Heart left ventricle (tissue), 16 donors: ENCODE measurements around the gene ZNF830. TPM values are rescaled to one million over a fixed set of nuclear protein-coding genes. Genes with fewer than 3 reads are reported as not detected.
"Not testable (repeated sequence)": the region's sequence is repeated elsewhere in the genome, so short reads cannot be mapped to it uniquely, and the experiment has no call there.

Source experiments
- ATAC-seq, 4 donors: fragments of 200-7000 bp; cut with Tn5 transposase; one replicate each; pipeline ENCODE4 v1.9.1; 2020 to 2022; ENCODE audit warnings: moderate library complexity in 4 of 4, mild to moderate bottlenecking in 3 of 4, moderate number of reproducible peaks in 1 of 4
- DNase-seq, 5 donors: peaks; one replicate each; pipeline ENCODE4 v3.0.0-alpha.2; 2020
- H3K27ac ChIP-seq, 12 donors: fragments of 200-600 bp; sonication (generic) in 4 of 12; one replicate each; pipeline versions ENCODE4 v1.5.0 to v1.8.0; 2016 to 2022; ENCODE audit warnings: mild to moderate bottlenecking in 2 of 12
- H3K27me3 ChIP-seq, 9 donors: fragments of 200-600 bp; sonication (generic) in 2 of 9; one replicate each; pipeline versions ENCODE4 v1.5.1 to v1.8.0; 2016 to 2022; ENCODE audit warnings: mild to moderate bottlenecking in 3 of 9
- H3K36me3 ChIP-seq, 9 donors: fragments of 200-600 bp; sonication (generic) in 2 of 9; one replicate each; pipeline versions ENCODE4 v1.5.0 to v1.8.0; 2018 to 2022; ENCODE audit warnings: mild to moderate bottlenecking in 2 of 9
- H3K4me1 ChIP-seq, 12 donors: fragments of 200-600 bp; sonication (generic) in 4 of 12; one replicate each; pipeline versions ENCODE4 v1.5.0 to v1.8.0; 2016 to 2022; ENCODE audit warnings: mild to moderate bottlenecking in 3 of 12
- H3K4me3 ChIP-seq, 12 donors: fragments of 200-600 bp; sonication (generic) in 4 of 12; one replicate each; pipeline versions ENCODE4 v1.5.0 to v1.8.0; 2017 to 2022; ENCODE audit warnings: mild to moderate bottlenecking in 9 of 12, moderate library complexity in 4 of 12
- H3K9me3 ChIP-seq, 12 donors: fragments of 200-600 bp; sonication (generic) in 4 of 12; one replicate each; pipeline versions ENCODE4 v1.5.0 to v1.8.0; 2016 to 2022; ENCODE audit warnings: mild to moderate bottlenecking in 1 of 12
- CTCF ChIP-seq, 12 donors: fragments of 200-600 bp; sonication (generic) in 4 of 12; IDR thresholded peaks; one replicate each; pipeline versions ENCODE4 v1.5.0 to v1.8.0; 2018 to 2022; ENCODE audit warnings: antibody characterized with exemption in 12 of 12, mild to moderate bottlenecking in 5 of 12
- POLR2A ChIP-seq, 2 donors: fragments of 450-650 bp; IDR thresholded peaks; one replicate each; pipeline ENCODE4 v1.6.1; 2017; ENCODE audit warnings: antibody characterized with exemption in 2 of 2, mild to moderate bottlenecking in 2 of 2, moderate library complexity in 2 of 2
- WGBS, 4 donors: extraction: QIAGEN DNeasy Blood & Tissue Kit in 2 of 4; methylation state at CpG; one replicate each; pipeline versions ENCODE4 v1.1.5 to v1.1.7; 2013 to 2018; 5-methylcytosine and 5-hydroxymethylcytosine counted together
- intact Hi-C, 10 donors: fragments of 100-400 bp; cut with DNase I; formaldehyde crosslinking; loops; one replicate each; pipeline versions ENCODE4 v1.11.1 to v1.14.2; 2022
- polyA plus RNA-seq, 2 donors: library from polyadenylated mRNA; stranded (reverse); fragments of 200-250 nt; gene quantifications; one replicate each; pipeline ENCODE4 v1.2.3, GENCODE V29; 2013
- total RNA-seq, 9 donors: library from RNA; depleted of rRNA in 2 of 9; stranded (reverse); fragments of >200 nt in 2 of 9; fragmentation: NEBNext Ultra II Directional in 3 of 9; extraction: Animal tissue kit (Norgen Biotek cat#: 25700) in 3 of 9; gene quantifications; one replicate each; pipeline versions ENCODE4 v1.1.0 to v1.2.4, GENCODE V29; 2016 to 2023
- donor health status: ischemic (EF 13 %, LVEDD 7.1; RV severe dilation, severe dysfunction).
- donor health status: healthy with polysubstance abuse.
- donor health status: DM: no; HTN: yes; CAD: no.
- donor health status: DM: no; HTN: no; CAD: no.
- donor health status: ischemic (EF 25% LVEDD 6.9; RV normal size, moderate dysfunction).
- donor health status: ischemic (EF 25% LVEDD 5.7; RV mildly dilated, moderate dysfunction).
- donor health status: healthy.
- donor health status: DM: yes; HTN: yes; CAD: no.
- donor health status: ischemic (EF 35%, LVEDD 5.7; RV mildly dilated, moderate dysfunction).
- donor health status: nonischemic (EF 11% LVEDD 7.7; RV severe dilation, severe dysfunction).
- donor health status: DM: yes; HTN: yes; CAD: no.
- donor health status: PGD.
- donor health status: ischemic (EF 29% LVEDD 5.4; RV normal size, mild dysfunction).
- donor health status: nonischemic (EF 23%, LVEDD 6.1; RV moderate dilation, normal function).

The ZNF830 gene
- total and polyA plus RNA-seq, 11 donors, result 5.4 to 10.1 (median 7.9) TPM

GRCh38 chr17:34917381-34917780 lies 44.0 kb upstream of the ZNF830 start:
- Histone ChIP-seq H3K36me3 (no peaks in the 10 kb centered on the region), H3K9me3 (no peaks in the 10 kb centered on the region), H3K27me3 (no peaks in the 10 kb centered on the region), H3K4me1 (no peaks in the 10 kb centered on the region), H3K4me3 (no peak overlapping the region), H3K27ac (no peak overlapping the region)
- ATAC-seq, result no peak
- TF ChIP-seq CTCF (IDR thresholded peaks at IDR 0.05), result no peak
- no peak for TF ChIP-seq POLR2A (IDR thresholded peaks at IDR 0.05)
- 42 to 91% (median 70%) methylated on average over 1 of the region's 1 CpG for WGBS, 4 donors
- DNase-seq, result no peak
- intact Hi-C loops, result no loop called here

- no peak overlapping the region for H3K27ac ChIP-seq
- no peak for DNase-seq
- no peaks in the 10 kb centered on the region for H3K9me3 ChIP-seq
- no peaks in the 10 kb centered on the region for H3K4me1 ChIP-seq
- 85 to 93% (median 90%) methylated on average over 4 of the region's 4 CpGs for WGBS, 4 donors
- ATAC-seq, result no peak
- TF ChIP-seq CTCF (IDR thresholded peaks at IDR 0.05), result no peak
- TF ChIP-seq POLR2A (IDR thresholded peaks at IDR 0.05), result no peak
- intact Hi-C loops, result no loop called here
- H3K36me3 ChIP-seq, result no peaks in the 10 kb centered on the region
- H3K4me3 ChIP-seq, result no peak overlapping the region
- no peaks in the 10 kb centered on the region for H3K27me3 ChIP-seq
These were observed 40.7 kb upstream of the ZNF830 start for GRCh38 chr17:34920676-34921075.

- Histone ChIP-seq H3K27me3 (no peaks in the 10 kb centered on the region), H3K27ac (no peak overlapping the region), H3K9me3 (no peaks in the 10 kb centered on the region), H3K4me3 (no peak overlapping the region), H3K36me3 (no peaks in the 10 kb centered on the region), H3K4me1 (no peaks in the 10 kb centered on the region)
- DNase-seq (no peak), ATAC-seq (no peak)
- TF ChIP-seq CTCF (IDR thresholded peaks at IDR 0.05), result no peak
- no peak for TF ChIP-seq POLR2A (IDR thresholded peaks at IDR 0.05)
- WGBS, 4 donors, result 92 to 96% (median 93%) methylated on average over 3 of the region's 3 CpGs
- intact Hi-C loops, result no loop called here
These were observed 34.7 kb upstream of the ZNF830 start for GRCh38 chr17:34926661-34927060.

- H3K27ac ChIP-seq, result no peak overlapping the region
- TF ChIP-seq POLR2A (IDR thresholded peaks at IDR 0.05) (no peak), CTCF (IDR thresholded peaks at IDR 0.05) (no peak)
- H3K4me1 ChIP-seq, result no peaks in the 10 kb centered on the region
- ATAC-seq, result no peak
- no peak overlapping the region for H3K4me3 ChIP-seq
- intact Hi-C loops, result loop anchor here in 1 of 10 donors (10.0 kb wide), 1 partner anchor 55 kb away; no protein-coding TSS in a partner anchor
- no peaks in the 10 kb centered on the region for H3K27me3 ChIP-seq
- H3K9me3 ChIP-seq, result no peaks in the 10 kb centered on the region
- no peak for DNase-seq
- H3K36me3 ChIP-seq, result no peaks in the 10 kb centered on the region
These were observed 31.1 kb upstream of the ZNF830 start for GRCh38 chr17:34930283-34930682.

GRCh38 chr17:34950780-34951179 lies 10.6 kb upstream of the ZNF830 start:
- DNase-seq, H3K36me3 ChIP-seq, H3K27ac ChIP-seq, ATAC-seq, H3K4me3 ChIP-seq, intact Hi-C loops, H3K27me3 ChIP-seq, H3K9me3 ChIP-seq, H3K4me1 ChIP-seq: not testable (repeated sequence)
- 94 to 98% (median 96%) methylated on average over 4 of the region's 4 CpGs for WGBS, 4 donors
